DMS 273 (cell line): ENCODE data around the gene CBX4.
A peak's percentile ranks its signal among the peaks of the same experiment; 100 is the strongest.

ENCODE experiments used
- DNase-seq: peaks from one replicate; lab custom pipeline; 2025; ENCODE audit not compliant: unreplicated experiment; lab: John Stamatoyannopoulos, UW

CBX4 gene

GRCh38 chr17:79842656-79843473 is 3.6 kb upstream of the CBX4 start:
- peak; percentile 66 for DNase-seq

DNA sequence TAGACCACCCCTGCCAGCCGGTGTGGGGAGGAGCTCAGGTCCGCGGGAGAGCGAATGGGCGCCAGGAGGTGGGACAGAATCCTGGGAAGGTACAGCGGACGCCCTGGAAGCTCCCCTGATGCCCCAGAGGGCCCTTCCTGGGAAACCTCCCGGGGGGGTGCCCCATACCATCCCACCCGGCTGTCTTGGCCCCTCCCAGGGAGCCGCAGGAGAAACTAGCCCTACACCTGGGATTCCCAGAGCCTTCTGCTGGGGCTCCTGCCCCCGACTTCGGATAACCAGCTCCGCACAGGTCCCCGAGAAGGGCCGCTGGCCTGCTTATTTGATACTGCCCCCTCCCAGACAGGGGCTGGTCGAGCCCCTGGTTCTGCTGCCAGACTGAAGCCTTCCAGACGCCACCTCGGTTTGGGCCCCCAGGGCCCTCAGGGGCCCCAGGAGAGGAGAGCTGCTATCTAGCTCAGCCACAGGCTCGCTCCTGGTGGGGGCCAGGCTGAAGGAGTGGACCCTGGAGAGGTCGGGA is 3.0 kb upstream of the CBX4 start:
- DNase-seq, result peak; percentile 45

- DNase-seq, result peak; percentile 41
These were observed 2.3 kb upstream of the CBX4 start for GRCh38 chr17:79841369-79842135.

- no peak for DNase-seq
These were observed 1.7 kb upstream of the CBX4 start for GRCh38 chr17:79840989-79841286.

DNA sequence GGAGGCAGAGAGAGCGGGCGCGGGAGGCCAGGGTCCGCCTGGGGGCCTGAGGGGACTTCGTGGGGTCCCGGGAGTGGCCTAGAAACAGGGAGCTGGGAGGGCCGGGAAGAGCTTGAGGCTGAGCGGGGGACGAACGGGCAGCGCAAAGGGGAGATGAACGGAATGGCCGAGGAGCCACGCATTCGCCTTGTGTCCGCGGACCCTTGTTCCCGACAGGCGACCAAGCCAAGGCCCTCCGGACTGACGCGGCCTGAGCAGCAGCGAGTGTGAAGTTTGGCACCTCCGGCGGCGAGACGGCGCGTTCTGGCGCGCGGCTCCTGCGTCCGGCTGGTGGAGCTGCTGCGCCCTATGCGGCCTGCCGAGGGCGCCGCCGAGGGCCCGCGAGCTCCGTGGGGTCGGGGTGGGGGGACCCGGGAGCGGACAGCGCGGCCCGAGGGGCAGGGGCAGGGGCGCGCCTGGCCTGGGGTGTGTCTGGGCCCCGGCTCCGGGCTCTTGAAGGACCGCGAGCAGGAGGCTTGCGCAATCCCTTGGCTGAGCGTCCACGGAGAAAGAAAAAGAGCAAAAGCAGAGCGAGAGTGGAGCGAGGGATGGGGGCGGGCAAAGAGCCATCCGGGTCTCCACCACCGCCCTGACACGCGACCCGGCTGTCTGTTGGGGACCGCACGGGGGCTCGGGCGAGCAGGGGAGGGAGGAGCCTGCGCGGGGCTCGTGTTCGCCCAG is 1.2 kb upstream of the CBX4 start:
- peak; percentile 70 for DNase-seq

DNA sequence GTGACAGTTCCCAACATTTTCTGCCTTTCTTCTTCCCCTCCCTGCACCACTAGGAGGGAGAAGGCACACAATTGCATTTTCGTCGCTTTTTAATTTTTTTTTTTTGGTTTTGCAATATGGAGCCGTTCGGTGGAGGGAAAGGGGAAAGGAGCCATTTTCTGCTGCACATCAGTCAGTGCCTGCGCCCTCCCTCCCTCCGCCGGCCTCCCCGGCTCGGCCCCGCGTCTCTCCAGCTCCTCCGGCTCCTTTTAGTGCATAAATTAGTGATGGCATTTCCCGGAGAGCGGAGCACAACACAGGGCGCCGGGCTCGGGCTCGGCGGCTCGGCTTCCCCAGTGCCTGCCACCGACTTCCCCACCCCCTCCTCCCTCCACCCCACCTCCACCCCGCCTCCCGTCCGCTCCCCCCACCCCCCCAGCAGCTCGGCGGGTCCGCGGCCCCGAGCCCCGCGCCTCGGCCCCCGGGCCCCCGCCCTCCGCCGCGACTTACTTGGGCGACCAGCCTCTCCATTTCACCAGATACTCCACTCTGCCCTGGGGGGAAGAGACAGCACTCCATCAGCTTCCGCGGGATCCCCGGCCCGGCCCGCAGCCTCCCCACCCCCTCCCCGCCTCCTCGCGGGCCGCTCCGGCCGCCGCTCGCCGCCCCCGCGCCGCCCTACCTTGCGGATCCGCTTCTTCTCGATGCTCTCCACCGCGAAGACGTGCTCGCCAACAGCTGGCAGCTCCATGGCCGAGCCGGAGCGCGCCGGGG is 542 bp downstream of the CBX4 start:
- DNase-seq, result peak; percentile 90

- no peak for DNase-seq
These were observed 1.2 kb downstream of the CBX4 start for GRCh38 chr17:79837888-79838521.

- peak; percentile 52 for DNase-seq
These were observed 2.0 kb downstream of the CBX4 start for GRCh38 chr17:79836972-79837887.

GRCh38 chr17:79836510-79836971 is 2.7 kb downstream of the CBX4 start:
- no peak for DNase-seq

- DNase-seq, result no peak
These were observed 3.2 kb downstream of the CBX4 start for GRCh38 chr17:79835953-79836509.

DNA sequence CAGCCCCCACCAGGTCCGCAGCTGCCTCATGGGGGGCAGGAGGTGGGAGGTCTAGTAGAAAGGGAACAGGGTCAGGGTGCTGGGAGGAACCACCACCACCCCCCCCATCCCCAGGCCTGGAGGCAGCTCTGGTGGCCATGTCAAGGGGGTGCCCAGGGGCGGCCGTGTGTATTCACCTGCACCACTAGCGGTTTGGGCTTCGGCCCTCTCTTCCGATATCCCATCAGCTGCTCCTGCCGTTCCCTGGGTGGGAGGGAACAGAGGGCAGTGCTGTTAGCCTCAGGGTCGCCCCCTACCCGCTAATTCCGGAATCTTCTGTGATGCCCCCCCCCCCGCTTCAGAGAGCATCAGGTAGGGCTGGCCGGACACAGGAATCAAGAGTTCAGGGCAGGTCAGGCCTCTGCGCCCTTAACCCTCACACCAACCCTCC is 3.8 kb downstream of the CBX4 start:
- peak; percentile 26 for DNase-seq

- peak; percentile 33 for DNase-seq
These were observed 4.4 kb downstream of the CBX4 start for GRCh38 chr17:79834565-79835469.

DNA sequence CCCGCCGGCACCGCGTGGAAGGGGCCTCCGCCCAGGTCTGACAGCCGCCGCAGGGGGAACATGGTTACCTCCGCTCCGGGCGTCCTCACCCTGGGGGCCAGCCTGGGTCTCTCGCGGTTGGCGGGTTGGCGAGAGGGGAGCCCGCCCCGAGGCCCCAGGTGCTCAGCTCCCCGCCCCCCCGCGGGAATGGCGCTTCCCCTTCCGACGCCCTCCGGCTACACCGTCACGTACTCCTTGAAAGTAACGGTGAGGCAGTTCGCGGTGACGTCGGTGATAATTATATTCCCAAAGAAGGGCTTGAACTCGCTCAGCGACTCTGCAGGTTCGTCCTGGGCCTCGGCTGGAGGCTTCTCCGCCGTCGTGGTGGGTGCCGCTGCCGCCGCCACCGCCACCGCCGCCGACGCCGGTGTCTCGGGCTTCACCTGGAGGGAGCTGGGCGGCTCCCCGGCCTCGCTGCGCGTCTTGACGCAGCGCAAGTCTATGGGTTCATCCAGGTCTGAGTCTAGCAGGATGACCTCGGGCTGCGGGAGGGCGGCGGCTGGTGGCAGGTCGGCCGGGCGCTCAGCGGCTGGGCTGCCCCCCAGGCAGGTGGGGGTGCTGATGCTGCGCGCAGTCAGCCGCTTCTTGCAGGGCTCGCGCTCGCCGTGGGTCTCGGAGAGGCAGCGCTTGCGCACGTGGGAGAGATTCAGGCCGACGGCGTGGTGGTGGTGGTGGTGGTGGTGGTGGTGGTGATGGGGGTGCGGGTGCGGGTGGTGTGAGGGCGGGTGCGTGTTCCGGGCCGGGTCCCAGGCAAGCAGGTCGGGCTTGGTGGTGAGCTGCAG is 5.3 kb downstream of the CBX4 start:
- no peak for DNase-seq

DNA sequence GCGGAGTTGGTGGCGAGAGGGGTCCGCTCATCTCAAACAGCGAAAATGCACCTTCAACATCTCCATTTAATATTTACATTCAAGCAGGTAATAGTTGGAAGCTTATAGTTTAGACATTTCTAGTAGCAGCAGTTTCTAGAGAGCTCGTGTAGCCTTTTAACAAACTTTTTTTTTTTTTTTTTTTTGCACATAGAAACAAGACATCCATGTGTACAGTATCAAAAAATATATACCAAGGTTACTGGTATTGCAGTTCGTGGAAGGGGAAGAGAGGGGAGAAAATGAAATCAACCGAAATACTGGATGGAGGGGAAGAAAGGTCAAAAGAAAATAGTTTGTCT is 6.2 kb downstream of the CBX4 start:
- no peak for DNase-seq

GRCh38 chr17:79832218-79833109 is 6.8 kb downstream of the CBX4 start:
- no peak for DNase-seq
